HepG2 (cell line): ENCODE data around the gene CCNT2. TPM values are rescaled to one million over a fixed set of nuclear protein-coding genes. Genes with fewer than 3 reads are reported as not detected.

ENCODE experiments used
- CHCHD3 ChIP-seq: sonication (generic); formaldehyde crosslinking; IDR thresholded peaks from 2 replicates; pipeline ENCODE4 v1.8.0; 2022; ENCODE audit warnings: mild to moderate bottlenecking, missing genetic modification reagents, moderate library complexity
- GMEB2 ChIP-seq: IDR thresholded peaks from 2 replicates; pipeline ENCODE4 v1.6.1; 2016; ENCODE audit warnings: missing biosample characterization, missing genetic modification reagents, low read depth
- ISX ChIP-seq: sonication (generic); formaldehyde crosslinking; conservative IDR thresholded peaks from 2 replicates; pipeline ENCODE4 v1.5.0; 2020; ENCODE audit warnings: missing genetic modification reagents
- MLX ChIP-seq: IDR thresholded peaks from 2 replicates; pipeline ENCODE4 v1.6.1; 2016
- MTERF4 ChIP-seq: sonication (generic); formaldehyde crosslinking; IDR thresholded peaks from 2 replicates; pipeline ENCODE4 v1.8.0; 2023; ENCODE audit warnings: mild to moderate bottlenecking, missing genetic modification reagents
- PAXIP1 ChIP-seq: sonication (generic); formaldehyde crosslinking; conservative IDR thresholded peaks from 2 replicates; pipeline ENCODE4 v1.4.0; 2020; ENCODE audit warnings: mild to moderate bottlenecking, missing genetic modification reagents, moderate library complexity
- PHF5A ChIP-seq: IDR thresholded peaks from one replicate; pipeline ENCODE4 v1.6.1; 2018; ENCODE audit warnings: low read depth, missing genetic modification reagents; ENCODE audit not compliant: unreplicated experiment
- ZNF18 ChIP-seq: sonication (generic); formaldehyde crosslinking; IDR thresholded peaks from 2 replicates; pipeline ENCODE4 v1.8.0; 2022; ENCODE audit warnings: mild to moderate bottlenecking, missing genetic modification reagents; ENCODE audit not compliant: insufficient replicate concordance
- ZNF292 ChIP-seq: sonication (generic); formaldehyde crosslinking; IDR thresholded peaks from 2 replicates; pipeline ENCODE4 v1.8.1; 2022; ENCODE audit warnings: mild to moderate bottlenecking, low read depth, missing genetic modification reagents, borderline replicate concordance
- ZNF318 ChIP-seq: sonication (generic); formaldehyde crosslinking; IDR thresholded peaks from 2 replicates; pipeline ENCODE4 v1.4.0; 2020; ENCODE audit warnings: mild to moderate bottlenecking, missing genetic modification reagents
- polyA plus RNA-seq, 8 experiments: library from polyadenylated mRNA; depleted of rRNA in 3 of 8; stranded (reverse) in 7 of 8; unstranded in 1 of 8; fragments of >200 nt; fragmentation: Illumina TruSeq in 4 of 8; extraction: Trizol in 4 of 8; gene quantifications; 2 replicates each; pipeline versions ENCODE4 v1.2.1 to v1.2.3, GENCODE V29; 2011 to 2016; ENCODE audit warnings: low read depth in 4 of 8, missing spikeins in 1 of 8, mixed read lengths in 1 of 8; ENCODE audit not compliant: insufficient read depth in 1 of 8
- total RNA-seq, 5 experiments: library from RNA; depleted of rRNA; stranded (reverse); fragments of >200 nt; fragmentation: Illumina TruSeq; extraction: Trizol; gene quantifications; 2 replicates each; pipeline ENCODE4 v1.2.3, GENCODE V29; 2016; ENCODE audit warnings: low read depth in 1 of 5

Gene CCNT2
- total and polyA plus RNA-seq, 2 of the 13 experiments (the other 11 are each of a cell fraction or from before 2014, with no cell fraction given): 22.1 to 34.4 TPM

- TF ChIP-seq PAXIP1 (CRISPR knock-in tag): peak; percentile 46; the same call in 1 of the 2 replicates
- no peak for TF ChIP-seq ZNF318 (CRISPR knock-in tag)
- no peak for TF ChIP-seq MLX (CRISPR knock-in tag)
- 0 out of 2 replicates have a peak, but pooled peaks have one; percentile 68 for TF ChIP-seq ISX (CRISPR knock-in tag)
- no peak for TF ChIP-seq MTERF4 (CRISPR knock-in tag)
- peak; percentile 73 for TF ChIP-seq ZNF18 (CRISPR knock-in tag)
- TF ChIP-seq ZNF292 (CRISPR knock-in tag): peak; percentile 28; the same call in 1 of the 2 replicates
- TF ChIP-seq PHF5A: no peak
- TF ChIP-seq GMEB2 (CRISPR knock-in tag): no peak
- no peak for TF ChIP-seq CHCHD3 (CRISPR knock-in tag)
Observed at GRCh38 chr2:134917888-134918525, 615 bp upstream of the CCNT2 start (continued).
